Kidney epithelial cell (primary cell): Measurements from ENCODE around the gene AP3S1. TPM values are rescaled to one million over a fixed set of nuclear protein-coding genes. Genes with fewer than 3 reads are reported as not detected.

ENCODE experiments used
- DNase-seq: peaks from one replicate; pipeline ENCODE4 v3.0.0-alpha.2; 2010; ENCODE audit warnings: low read depth
- H3K27me3 ChIP-seq: 2 replicates; pipeline ENCODE4 v1.6.0; 2011; ENCODE audit warnings: low read length; ENCODE audit not compliant: control insufficient read depth, insufficient read depth
- H3K36me3 ChIP-seq: 2 replicates; pipeline ENCODE4 v1.5.1; 2011; ENCODE audit warnings: low read length; ENCODE audit not compliant: control insufficient read depth, insufficient read depth
- H3K4me3 ChIP-seq: 2 replicates; pipeline ENCODE4 v1.5.1; 2011; ENCODE audit warnings: low read depth, mild to moderate bottlenecking, control low read depth, low read length
- CTCF ChIP-seq: IDR thresholded peaks from 2 replicates; pipeline ENCODE4 v1.5.1; 2011; ENCODE audit warnings: mild to moderate bottlenecking, moderate library complexity, low read length, control low read depth, inconsistent platforms; ENCODE audit not compliant: insufficient read depth, poor library complexity, severe bottlenecking
- total RNA-seq: library from RNA; depleted of rRNA; stranded (reverse); fragments of >200 nt; gene quantifications from 2 replicates; pipeline ENCODE4 v1.2.3, GENCODE V29; 2015

Gene AP3S1
- total RNA-seq, 1 donor from 2014 or later, result 208 TPM

- no peaks in the 10 kb centered on the region for H3K36me3 ChIP-seq
These were observed 11.8 kb upstream of the AP3S1 start for GRCh38 chr5:115829913-115830312.

GRCh38 chr5:115831163-115831768 is 10.5 kb upstream of the AP3S1 start:
- H3K27me3 ChIP-seq, result no peaks in the 10 kb centered on the region
- H3K4me3 ChIP-seq, result no peak overlapping the region
- no peaks in the 10 kb centered on the region for H3K36me3 ChIP-seq
- TF ChIP-seq CTCF, result peak; percentile 79
- DNase-seq, result no peak

More at GRCh38 chr5:115829913-115830312, 11.8 kb upstream of the AP3S1 start:
- Histone ChIP-seq H3K4me3 (no peak overlapping the region), H3K27me3 (no peaks in the 10 kb centered on the region)
- TF ChIP-seq CTCF, result no peak
- no peak for DNase-seq

GRCh38 chr5:115835481-115835880 is 6.3 kb upstream of the AP3S1 start:
- Histone ChIP-seq H3K27me3 (no peaks in the 10 kb centered on the region), H3K36me3 (no peaks in the 10 kb centered on the region), H3K4me3 (no peak overlapping the region)
- DNase-seq, result no peak
- no peak for TF ChIP-seq CTCF

- no peak for DNase-seq
- Histone ChIP-seq H3K4me3 (no peak overlapping the region), H3K36me3 (no peaks in the 10 kb centered on the region), H3K27me3 (no peaks in the 10 kb centered on the region)
- TF ChIP-seq CTCF, result peak; percentile 45
These were observed 2.7 kb upstream of the AP3S1 start for GRCh38 chr5:115838885-115839518.

GRCh38 chr5:115840873-115841272 is 862 bp upstream of the AP3S1 start:
- peak overlapping the region; percentile 85 for H3K4me3 ChIP-seq
- DNase-seq, result no peak

More at GRCh38 chr5:115840873-115841272, 862 bp upstream of the AP3S1 start:
- Histone ChIP-seq H3K27me3 (no peaks in the 10 kb centered on the region), H3K36me3 (no peaks in the 10 kb centered on the region)
- no peak for TF ChIP-seq CTCF
